Measurements from ENCODE around the gene LIN37. TPM values are rescaled to one million over a fixed set of nuclear protein-coding genes. Genes with fewer than 3 reads are reported as not detected.

LIN37 gene
- total and polyA plus RNA-seq, 2 donors (not counting 3 experiments of a cell fraction or from before 2014, with no cell fraction given): 11.3 to 21.4 TPM

- POLR2A ChIA-PET: no interaction called here
- Histone ChIP-seq H2AFZ (ENCODE audit: low read depth, low read length) (no peak overlapping the region), H3K4me3 (replicated peaks in 1 of 3; ENCODE audit: insufficient read depth in 1 of 3, low read depth in 1 of 3, low read length in 3 of 3) (no peak overlapping the region), H3K9me1 (replicated peaks; ENCODE audit: control insufficient read depth, extremely low read depth, insufficient read depth, low read length) (no peaks in the 10 kb centered on the region), H3K4me2 (ENCODE audit: insufficient read depth, low read length) (no peak overlapping the region), H3K9ac (replicated peaks; ENCODE audit: extremely low read depth, insufficient read depth, low read length) (no peak overlapping the region), H3K36me3 (ENCODE audit: control insufficient read depth in 2 of 2, extremely low read depth in 1 of 2, insufficient read depth in 2 of 2, low read length in 2 of 2) (no peaks in the 10 kb centered on the region), H3K9me3 (replicated peaks; ENCODE audit: control insufficient read depth, insufficient read depth, low read length) (no peaks in the 10 kb centered on the region), H3K27me3 (ENCODE audit: control insufficient read depth in 2 of 2, insufficient read depth in 2 of 2, low read length in 2 of 2) (peaks cover 4 to 10% of the 10 kb centered on the region in 2 experiments), H3K79me2 (ENCODE audit: control insufficient read depth, insufficient read depth, low read length) (no peaks in the 10 kb centered on the region), H3K27ac (ENCODE audit: insufficient read depth, low read depth, low read length) (no peak overlapping the region), H4K20me1 (replicated peaks; ENCODE audit: control insufficient read depth, extremely low read depth, insufficient read depth, low read length) (no peaks in the 10 kb centered on the region), H3K4me1 (ENCODE audit: control insufficient read depth, extremely low read depth, insufficient read depth, low read length) (no peaks in the 10 kb centered on the region)
- no peak for FAIRE-seq
- dilution Hi-C loops (cut with MboI; ENCODE audit: extremely low pct_ligation_motif_present, low sequenced_read_pairs): no loop called here
- CTCF ChIA-PET: no interaction called here
- BruUV-seq (replicated peaks): no TSS peak
- intact Hi-C loops (cut with micrococcal nuclease): no loop called here
- DNase-seq (ENCODE audit: low read depth, low spot score): no peak
- TF ChIP-seq MYC (IDR thresholded peaks at IDR 0.05; ENCODE audit: low read depth, low read length): no peak
- TF ChIP-seq EZH2 (IDR thresholded peaks at IDR 0.05; ENCODE audit: borderline replicate concordance, low read depth, low read length, severe bottlenecking): no peak
These were observed 53.5 kb downstream of the LIN37 start for GRCh38 chr19:35801828-35802227.

Other genes with a start within 250 kb of the LIN37 start
- not detected in 2 replicates for gene DMKN, start 234.9 kb upstream of the LIN37 start, total RNA-seq
- gene DMKN, start 234.9 kb upstream of the LIN37 start, polyA plus RNA-seq: not detected in 2 replicates
- not detected in 2 replicates for gene SBSN, start 220.3 kb upstream of the LIN37 start, total RNA-seq
- gene SBSN, start 220.3 kb upstream of the LIN37 start, polyA plus RNA-seq: not detected in 2 replicates
- not detected in 2 replicates for gene GAPDHS, start 215.1 kb upstream of the LIN37 start, total RNA-seq
- gene GAPDHS, start 215.1 kb upstream of the LIN37 start, polyA plus RNA-seq: not detected in 2 replicates
- gene TMEM147, start 202.9 kb upstream of the LIN37 start, total RNA-seq: 75.8 and 76.1 TPM in 2 replicates
- gene TMEM147, start 202.9 kb upstream of the LIN37 start, polyA plus RNA-seq: 214 and 246 TPM in 2 replicates
- gene ATP4A, start 184.9 kb upstream of the LIN37 start, total RNA-seq: not detected in 2 replicates
- gene ATP4A, start 184.9 kb upstream of the LIN37 start, polyA plus RNA-seq: not detected in 2 replicates
- not detected in 2 replicates for gene PMIS2, start 162.4 kb upstream of the LIN37 start, total RNA-seq
- not detected in 2 replicates for gene PMIS2, start 162.4 kb upstream of the LIN37 start, polyA plus RNA-seq
- 17.5 and 19.0 TPM in 2 replicates for gene HAUS5, start 135.8 kb upstream of the LIN37 start, total RNA-seq
- 8.9 and 9.2 TPM in 2 replicates for gene HAUS5, start 135.8 kb upstream of the LIN37 start, polyA plus RNA-seq
- 97.3 and 99.2 TPM in 2 replicates for gene RBM42, start 119.5 kb upstream of the LIN37 start, total RNA-seq
- gene RBM42, start 119.5 kb upstream of the LIN37 start, polyA plus RNA-seq: 78.3 and 81.4 TPM in 2 replicates
- 0.95 and 1.5 TPM in 2 replicates for gene ETV2, start 106.8 kb upstream of the LIN37 start, total RNA-seq
- gene ETV2, start 106.8 kb upstream of the LIN37 start, polyA plus RNA-seq: 1.0 and 2.1 TPM in 2 replicates
- 300 and 327 TPM in 2 replicates for gene COX6B1, start 100.3 kb upstream of the LIN37 start, total RNA-seq
- gene COX6B1, start 100.3 kb upstream of the LIN37 start, polyA plus RNA-seq: 692 and 759 TPM in 2 replicates
- not detected in 2 replicates for gene UPK1A, start 82.1 kb upstream of the LIN37 start, total RNA-seq
- gene UPK1A, start 82.1 kb upstream of the LIN37 start, polyA plus RNA-seq: 0.13 TPM in 1 of 2 replicates, not detected in the other
- gene ZBTB32, start 44.0 kb upstream of the LIN37 start, total RNA-seq: not detected in 2 replicates
- gene ZBTB32, start 44.0 kb upstream of the LIN37 start, polyA plus RNA-seq: not detected in 2 replicates
- gene KMT2B, start 30.6 kb upstream of the LIN37 start, total RNA-seq: 37.2 and 40.0 TPM in 2 replicates
- gene KMT2B, start 30.6 kb upstream of the LIN37 start, polyA plus RNA-seq: 28.4 and 30.1 TPM in 2 replicates
- 2.6 and 3.4 TPM in 2 replicates for gene IGFLR1, start 6.1 kb upstream of the LIN37 start, total RNA-seq
- 7.6 and 11.8 TPM in 2 replicates for gene IGFLR1, start 6.1 kb upstream of the LIN37 start, polyA plus RNA-seq
- gene U2AF1L4, start 3.2 kb upstream of the LIN37 start, total RNA-seq: 5.6 and 10.5 TPM in 2 replicates
- 13.5 and 15.0 TPM in 2 replicates for gene U2AF1L4, start 3.2 kb upstream of the LIN37 start, polyA plus RNA-seq
- 65.6 and 70.1 TPM in 2 replicates for gene PSENEN, start 2.9 kb upstream of the LIN37 start, total RNA-seq
- 60.0 and 86.8 TPM in 2 replicates for gene PSENEN, start 2.9 kb upstream of the LIN37 start, polyA plus RNA-seq
- gene HSPB6, start 8.5 kb downstream of the LIN37 start, total RNA-seq: 2.7 and 6.2 TPM in 2 replicates
- gene HSPB6, start 8.5 kb downstream of the LIN37 start, polyA plus RNA-seq: 2.3 and 3.4 TPM in 2 replicates
- 28.3 and 32.1 TPM in 2 replicates for gene PROSER3, start 9.6 kb downstream of the LIN37 start, total RNA-seq
- gene PROSER3, start 9.6 kb downstream of the LIN37 start, polyA plus RNA-seq: 18.3 and 19.5 TPM in 2 replicates
- gene ARHGAP33, start 27.0 kb downstream of the LIN37 start, total RNA-seq: 18.4 and 32.8 TPM in 2 replicates
- gene ARHGAP33, start 27.0 kb downstream of the LIN37 start, polyA plus RNA-seq: 11.0 and 11.7 TPM in 2 replicates
- not detected in 2 replicates for gene PRODH2, start 64.3 kb downstream of the LIN37 start, total RNA-seq
- gene PRODH2, start 64.3 kb downstream of the LIN37 start, polyA plus RNA-seq: not detected in 2 replicates
- gene NPHS1, start 103.9 kb downstream of the LIN37 start, total RNA-seq: not detected in 2 replicates
- gene NPHS1, start 103.9 kb downstream of the LIN37 start, polyA plus RNA-seq: not detected in 2 replicates
- gene KIRREL2, start 108.3 kb downstream of the LIN37 start, total RNA-seq: not detected in 2 replicates
- not detected in 2 replicates for gene KIRREL2, start 108.3 kb downstream of the LIN37 start, polyA plus RNA-seq
- gene APLP1, start 120.0 kb downstream of the LIN37 start, total RNA-seq: 6.2 and 9.0 TPM in 2 replicates
- 13.0 and 15.1 TPM in 2 replicates for gene APLP1, start 120.0 kb downstream of the LIN37 start, polyA plus RNA-seq
- gene NFKBID, start 152.0 kb downstream of the LIN37 start, total RNA-seq: 7.6 and 8.7 TPM in 2 replicates
- 5.5 and 6.7 TPM in 2 replicates for gene NFKBID, start 152.0 kb downstream of the LIN37 start, polyA plus RNA-seq
- not detected in 2 replicates for gene HCST, start 154.0 kb downstream of the LIN37 start, total RNA-seq
- gene HCST, start 154.0 kb downstream of the LIN37 start, polyA plus RNA-seq: not detected in 2 replicates
- not detected in 2 replicates for gene TYROBP, start 159.7 kb downstream of the LIN37 start, total RNA-seq
- not detected in 2 replicates for gene TYROBP, start 159.7 kb downstream of the LIN37 start, polyA plus RNA-seq
- gene LRFN3, start 187.8 kb downstream of the LIN37 start, total RNA-seq: 15.9 and 17.3 TPM in 2 replicates
- 4.1 and 5.8 TPM in 2 replicates for gene LRFN3, start 187.8 kb downstream of the LIN37 start, polyA plus RNA-seq
- 8.4 and 10.3 TPM in 2 replicates for gene SDHAF1, start 246.6 kb downstream of the LIN37 start, total RNA-seq
- gene SDHAF1, start 246.6 kb downstream of the LIN37 start, polyA plus RNA-seq: 16.2 and 16.5 TPM in 2 replicates

Data from endothelial cell of umbilical vein (primary cell).